Endothelial cell of umbilical vein (primary cell): ENCODE measurements around the gene ESYT2.

Experiments
- CTCF ChIP-seq, 2 donors: IDR thresholded peaks; 1 replicate in 1 of 2; 2 replicates in 1 of 2; pipeline ENCODE4 v1.5.1; 2011; ENCODE audit warnings: low read length in 2 of 2, mild to moderate bottlenecking in 2 of 2, moderate library complexity in 2 of 2, control low read depth in 1 of 2, inconsistent platforms in 1 of 2, low read depth in 1 of 2; ENCODE audit not compliant: insufficient read depth in 1 of 2; ENCODE audit errors: extremely low read depth in 1 of 2
- EZH2 ChIP-seq: IDR thresholded peaks from 2 replicates; pipeline ENCODE4 v1.6.1; 2012; ENCODE audit warnings: borderline replicate concordance, low read depth, mild to moderate bottlenecking, moderate library complexity, low read length, inconsistent platforms; ENCODE audit not compliant: severe bottlenecking
- FOS ChIP-seq: IDR thresholded peaks from 2 replicates; pipeline ENCODE4 v1.6.1; 2011; ENCODE audit warnings: mild to moderate bottlenecking, low read length, moderate library complexity, borderline replicate concordance; ENCODE audit not compliant: insufficient read depth
- GATA2 ChIP-seq: IDR thresholded peaks from 2 replicates; pipeline ENCODE4 v1.7.0; 2011; ENCODE audit warnings: low read depth, mild to moderate bottlenecking, moderate library complexity, mixed read lengths, low read length; ENCODE audit not compliant: insufficient read length, insufficient read depth
- JUN ChIP-seq: IDR thresholded peaks from 2 replicates; pipeline ENCODE4 v1.6.1; 2011; ENCODE audit warnings: borderline replicate concordance, low read depth; ENCODE audit not compliant: insufficient read length, insufficient read depth
- MAX ChIP-seq: IDR thresholded peaks from 2 replicates; pipeline ENCODE4 v1.6.1; 2011; ENCODE audit not compliant: insufficient read depth, insufficient read length
- POLR2A ChIP-seq: IDR thresholded peaks from 2 replicates; pipeline ENCODE4 v1.6.1; 2012; ENCODE audit warnings: low read depth, mild to moderate bottlenecking, control low read depth, low read length
- POLR2AphosphoS5 ChIP-seq: IDR thresholded peaks from 2 replicates; pipeline ENCODE4 v1.6.1; 2012; ENCODE audit warnings: low read depth, mild to moderate bottlenecking, control low read depth, low read length, moderate library complexity; ENCODE audit not compliant: insufficient read depth

- TF ChIP-seq FOS (no peak), GATA2 (no peak), POLR2A (no peak), EZH2 (no peak), POLR2AphosphoS5 (no peak), CTCF (IDR thresholded peaks at IDR 0.05; ENCODE audit: extremely low read depth in 1 of 2, insufficient read depth in 1 of 2, low read depth in 1 of 2, low read length in 2 of 2) (no peak), JUN (no peak), MAX (no peak)
These were observed 70.1 kb downstream of the ESYT2 start for GRCh38 chr7:158759245-158759614.
